Measurements from ENCODE around the gene SNRPD3.
A peak's percentile ranks its signal among the peaks of the same experiment; 100 is the strongest.

Gene SNRPD3

GRCh38 chr22:24567668-24568067 is 11.9 kb downstream of the SNRPD3 start:
- DNase-seq (ENCODE audit: low read depth), result no peak

DNA sequence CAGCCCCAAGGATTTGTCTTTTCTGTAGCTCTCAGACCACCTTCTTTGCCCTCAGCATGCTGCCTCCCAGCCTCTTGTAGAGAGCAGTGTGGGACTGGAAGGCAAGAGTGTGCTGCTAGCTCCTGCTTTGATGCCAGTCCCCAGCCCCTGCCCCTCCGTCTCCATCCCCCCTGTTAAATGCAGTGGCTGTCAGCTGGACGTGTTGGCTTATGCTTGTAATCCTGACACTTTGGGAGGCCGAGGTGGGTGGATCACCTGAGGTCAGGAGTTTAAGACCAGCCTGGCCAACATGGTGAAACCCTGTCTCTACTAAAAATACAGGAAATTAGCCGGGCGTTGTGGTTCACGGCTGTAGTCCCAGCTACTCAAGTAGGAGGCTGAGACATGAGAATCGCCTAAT is 15.5 kb downstream of the SNRPD3 start:
- DNase-seq (ENCODE audit: low read depth), result no peak

- DNase-seq (ENCODE audit: low read depth), result no peak
Measured at GRCh38 chr22:24576778-24577177, 21.0 kb downstream of the SNRPD3 start.

DNA sequence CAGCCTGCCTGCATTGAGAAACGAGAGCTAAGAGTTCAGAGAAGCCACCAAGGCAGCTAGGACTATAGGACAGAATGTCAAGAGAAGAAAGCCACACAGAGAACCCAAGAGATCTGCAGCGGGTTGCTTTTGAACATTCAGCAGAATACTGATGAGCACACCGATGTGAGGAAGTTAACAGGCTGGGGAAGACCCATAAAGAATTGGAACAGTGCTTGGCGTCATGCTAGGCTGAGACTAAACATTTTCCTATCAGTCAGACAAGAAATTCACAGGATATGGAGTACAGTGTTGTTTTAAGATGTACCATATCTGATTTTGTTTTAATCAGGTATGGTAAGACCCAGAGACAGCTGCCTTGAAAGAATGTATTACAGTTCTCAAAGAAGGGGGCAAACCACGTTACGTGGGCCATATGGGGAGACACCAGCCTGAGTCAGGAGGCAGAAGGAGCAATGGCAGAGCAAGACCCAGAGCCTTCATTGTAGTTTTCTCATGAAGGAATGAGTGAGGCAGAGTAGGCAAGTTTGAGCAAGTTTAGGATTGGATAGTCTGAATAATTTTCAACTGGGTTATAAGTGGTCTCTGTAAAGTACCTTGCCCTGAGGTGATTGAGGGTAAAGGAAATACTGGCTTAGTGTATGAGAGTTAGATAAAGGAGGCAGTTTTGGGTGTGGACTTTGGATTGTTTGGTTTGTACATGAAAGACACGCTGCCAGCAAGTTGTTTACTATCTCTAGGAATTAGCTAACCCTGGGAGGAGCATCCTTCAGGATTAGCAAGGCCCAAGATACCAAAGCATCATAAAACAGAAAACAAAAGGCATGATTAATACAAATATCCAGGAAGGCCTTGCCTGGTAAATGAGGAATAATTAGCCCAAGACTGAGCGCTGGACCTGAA is 22.8 kb downstream of the SNRPD3 start:
- DNase-seq (ENCODE audit: low read depth), result no peak

DNA sequence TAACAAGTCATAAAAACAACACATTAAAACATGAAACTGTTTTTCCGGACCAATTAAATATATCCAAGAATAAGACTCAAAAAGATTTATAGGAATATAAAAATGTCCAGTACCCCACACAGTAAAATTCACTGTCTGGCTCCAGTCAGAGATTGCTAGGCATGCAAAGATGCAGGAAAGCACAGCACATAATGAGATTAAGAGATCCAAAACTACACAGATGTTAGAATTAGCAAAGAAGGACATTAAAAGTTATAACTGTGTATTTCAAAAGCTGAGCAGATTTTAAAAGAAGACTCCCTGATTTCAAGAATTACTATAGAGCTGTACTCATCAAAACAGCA is 23.4 kb downstream of the SNRPD3 start:
- no peak for DNase-seq (ENCODE audit: low read depth)

GRCh38 chr22:24580276-24580675 is 24.5 kb downstream of the SNRPD3 start:
- peak; percentile 80 for DNase-seq (ENCODE audit: low read depth)

- no peak for DNase-seq (ENCODE audit: low read depth)
Measured at GRCh38 chr22:24582056-24582814, 26.4 kb downstream of the SNRPD3 start.

GRCh38 chr22:24583221-24584165 is 27.7 kb downstream of the SNRPD3 start:
- DNase-seq (ENCODE audit: low read depth), result no peak

- no peak for DNase-seq (ENCODE audit: low read depth)
Measured at GRCh38 chr22:24584166-24584790, 28.5 kb downstream of the SNRPD3 start.

DNA sequence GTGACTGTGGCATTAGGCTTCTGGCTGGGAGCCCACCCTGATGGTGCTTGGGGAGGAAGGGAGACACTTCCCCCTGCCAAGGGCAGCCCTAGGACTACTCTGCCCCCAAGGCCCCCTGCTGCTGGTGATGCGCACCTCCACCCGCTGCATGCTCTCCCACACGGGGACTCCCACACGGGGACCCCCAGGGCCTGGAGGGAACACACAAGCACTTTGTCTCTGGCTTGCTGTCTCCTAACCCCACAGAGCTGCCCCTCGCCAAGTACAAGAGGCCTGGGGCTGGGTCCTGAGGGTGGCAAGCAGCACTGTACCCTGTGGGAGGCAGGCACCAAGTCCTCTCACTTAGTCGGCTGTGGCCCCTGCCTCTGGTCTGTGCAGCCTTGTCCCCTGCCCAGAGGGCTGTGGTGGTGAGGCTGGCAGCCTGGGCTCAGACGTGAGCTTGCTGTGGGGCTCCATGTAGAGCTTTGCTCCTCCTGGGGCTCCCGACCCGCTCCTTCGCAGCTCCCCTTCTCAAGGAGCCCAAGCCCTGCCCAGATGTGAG is 29.1 kb downstream of the SNRPD3 start:
- DNase-seq (ENCODE audit: low read depth), result no peak

DNA sequence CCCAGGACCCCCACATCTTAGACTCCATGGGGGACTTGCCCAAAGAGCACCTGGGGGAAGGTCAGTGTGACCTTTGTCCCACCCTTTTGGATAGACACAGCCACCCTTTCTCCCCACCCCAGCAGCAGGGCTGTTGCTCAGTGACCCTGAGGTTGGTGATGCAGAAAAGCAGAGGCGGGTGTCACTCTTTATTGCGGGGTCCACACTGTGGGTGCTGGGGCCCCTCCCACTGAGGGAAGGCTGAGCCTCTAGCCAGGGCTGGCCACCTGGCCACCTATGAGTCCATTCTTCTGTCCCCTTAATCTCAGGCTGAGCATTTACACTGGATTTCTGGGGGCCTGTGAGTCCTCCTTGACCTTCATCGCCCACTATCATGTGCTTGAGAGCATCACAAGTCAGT is 29.7 kb downstream of the SNRPD3 start:
- DNase-seq (ENCODE audit: low read depth), result no peak

GRCh38 chr22:24585927-24586546 is 30.2 kb downstream of the SNRPD3 start:
- DNase-seq (ENCODE audit: low read depth), result no peak

DNA sequence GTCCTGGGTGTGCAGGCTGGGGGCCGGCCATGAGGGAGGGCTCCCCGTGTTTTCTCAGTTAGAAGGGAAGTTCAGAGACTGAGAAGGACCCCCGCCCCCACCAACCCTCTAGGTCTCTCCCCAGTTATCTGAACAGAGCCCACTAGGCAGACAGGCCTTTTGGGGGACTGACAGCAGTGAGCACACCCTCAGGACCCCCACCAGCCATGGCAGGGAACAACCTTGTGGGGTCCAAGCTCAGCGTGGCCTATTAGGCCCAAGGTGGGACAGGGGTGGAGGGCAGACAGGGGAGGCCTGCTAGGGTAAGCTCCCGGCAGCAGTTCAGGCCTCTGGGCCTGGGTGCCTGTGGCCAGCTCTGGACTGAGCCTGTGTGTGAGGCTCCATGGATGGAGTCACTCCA is 31.5 kb downstream of the SNRPD3 start:
- DNase-seq (ENCODE audit: low read depth), result no peak

- DNase-seq (ENCODE audit: low read depth), result no peak
Measured at GRCh38 chr22:24587948-24588347, 32.1 kb downstream of the SNRPD3 start.

GRCh38 chr22:24588381-24588756 is 32.6 kb downstream of the SNRPD3 start:
- DNase-seq (ENCODE audit: low read depth), result no peak

GRCh38 chr22:24588757-24589481 is 33.1 kb downstream of the SNRPD3 start:
- DNase-seq (ENCODE audit: low read depth), result no peak

GRCh38 chr22:24589518-24590030 is 33.8 kb downstream of the SNRPD3 start:
- DNase-seq (ENCODE audit: low read depth), result no peak

DNA sequence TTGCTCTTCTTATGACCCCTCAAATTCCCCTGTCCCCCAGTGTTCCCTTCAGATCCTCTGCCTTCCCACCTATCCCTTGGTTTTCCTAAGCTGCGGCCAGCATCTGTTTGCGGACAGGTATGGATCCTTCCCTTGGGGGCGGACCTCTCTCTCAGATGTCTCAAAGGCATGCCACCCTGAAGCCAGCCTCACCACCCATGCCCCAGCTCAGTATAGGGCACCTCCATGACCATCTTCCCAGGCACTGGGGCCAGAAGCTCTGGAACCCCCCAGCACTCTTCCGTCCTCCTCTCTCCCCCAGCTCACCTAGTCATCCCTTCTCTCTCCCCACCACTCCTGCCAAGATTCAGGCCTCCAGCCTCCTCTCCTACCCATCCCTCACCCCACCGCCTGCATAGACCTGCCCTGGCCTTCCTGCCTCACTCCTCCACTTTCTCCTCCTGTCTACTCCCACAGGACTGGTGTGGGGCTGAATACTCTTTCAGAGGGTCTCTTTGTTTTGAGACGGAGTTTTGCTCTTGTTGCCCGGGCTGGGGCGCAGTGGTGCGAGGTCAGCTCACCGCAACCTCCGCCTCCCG is 34.9 kb downstream of the SNRPD3 start:
- DNase-seq (ENCODE audit: low read depth), result no peak

DNA sequence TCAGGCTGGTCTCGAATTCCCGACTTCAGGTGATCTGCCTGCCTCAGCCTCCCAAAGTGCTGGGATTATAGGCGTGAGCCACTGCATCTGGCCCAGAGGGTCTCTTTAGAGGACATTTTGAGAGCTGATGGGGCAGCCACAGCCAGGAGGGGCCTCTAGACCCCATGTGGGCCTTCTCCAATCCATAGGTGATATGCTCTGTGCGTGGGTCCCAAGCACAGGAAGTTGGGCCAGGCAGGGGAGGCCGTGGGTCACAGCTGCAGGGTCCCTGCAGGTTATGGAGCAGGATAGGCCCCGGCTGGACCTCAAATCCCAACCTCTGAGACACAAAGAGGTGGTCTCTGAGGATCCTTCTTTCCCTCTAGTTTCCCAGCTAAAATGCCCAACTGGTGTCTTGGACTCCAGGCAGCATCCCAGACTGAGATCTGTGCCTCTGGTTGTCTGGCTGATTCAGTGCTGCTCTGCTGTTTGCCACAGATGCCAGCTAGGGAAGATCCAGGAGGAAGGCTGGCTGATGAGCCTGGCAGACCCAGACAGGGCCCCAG is 35.6 kb downstream of the SNRPD3 start:
- DNase-seq (ENCODE audit: low read depth), result no peak

Data from fibroblast of gingiva (primary cell).